Smooth muscle cell (in vitro differentiated cells): ENCODE results near the gene GBA2. TPM values are rescaled to one million over a fixed set of nuclear protein-coding genes. Genes with fewer than 3 reads are reported as not detected.
A peak's percentile ranks its signal among the peaks of the same experiment; 100 is the strongest.

ENCODE experiments used
- DNase-seq: peaks from one replicate; lab custom pipeline; 2025; ENCODE audit not compliant: unreplicated experiment; lab: John Stamatoyannopoulos, UW
- H2AFZ ChIP-seq: fragments of 200-600 bp; sonication (generic); 2 replicates; pipeline ENCODE4 v1.6.0; 2016; ENCODE audit warnings: antibody characterized with exemption, low read depth, mild to moderate bottlenecking
- H3F3A ChIP-seq: fragments of 200-600 bp; sonication (generic); 2 replicates; pipeline ENCODE4 v1.6.0; 2017; ENCODE audit warnings: antibody characterized with exemption, low read depth
- H3K27ac ChIP-seq: fragments of 200-600 bp; sonication (generic); 2 replicates; pipeline ENCODE4 v1.5.1; 2016; ENCODE audit warnings: low read depth, mild to moderate bottlenecking
- H3K27me3 ChIP-seq: fragments of 200-600 bp; sonication (generic); 2 replicates; pipeline ENCODE4 v1.6.1; 2016; ENCODE audit warnings: low read depth, mild to moderate bottlenecking
- H3K36me3 ChIP-seq: fragments of 200-600 bp; sonication (generic); 2 replicates; pipeline ENCODE4 v1.5.1; 2016; ENCODE audit warnings: low read depth
- H3K4me1 ChIP-seq: fragments of 200-600 bp; sonication (generic); 2 replicates; pipeline ENCODE4 v1.5.1; 2016; ENCODE audit warnings: low read depth
- H3K4me2 ChIP-seq: fragments of 200-600 bp; sonication (generic); 2 replicates; pipeline ENCODE4 v1.6.0; 2016; ENCODE audit warnings: mild to moderate bottlenecking
- H3K4me3 ChIP-seq: fragments of 200-600 bp; sonication (generic); 2 replicates; pipeline ENCODE4 v1.5.1; 2016; ENCODE audit warnings: mild to moderate bottlenecking
- H3K79me2 ChIP-seq: fragments of 200-600 bp; sonication (generic); 2 replicates; pipeline ENCODE4 v1.6.0; 2016; ENCODE audit warnings: low read depth, mild to moderate bottlenecking
- H3K9ac ChIP-seq: fragments of 200-600 bp; sonication (generic); 2 replicates; pipeline ENCODE4 v1.6.0; 2016; ENCODE audit warnings: low read depth
- H3K9me3 ChIP-seq: fragments of 200-600 bp; sonication (generic); replicated peaks from 2 replicates; pipeline ENCODE4 v1.5.1; 2016; ENCODE audit warnings: low read depth
- H4K20me1 ChIP-seq: fragments of 200-600 bp; sonication (generic); 2 replicates; pipeline ENCODE4 v1.6.0; 2016; ENCODE audit warnings: low read depth
- CTCF ChIP-seq: fragments of 200-600 bp; sonication (generic); IDR thresholded peaks from 2 replicates; pipeline ENCODE4 v1.5.1; 2017; ENCODE audit warnings: borderline replicate concordance, mild to moderate bottlenecking, antibody characterized with exemption; ENCODE audit not compliant: insufficient read depth, poor library complexity, severe bottlenecking
- WGBS: methylation state at CpG from one replicate; pipeline ENCODE4 v1.1.7; 2016; ENCODE audit warnings: low lambda C conversion rate; 5-methylcytosine and 5-hydroxymethylcytosine counted together
- polyA plus RNA-seq: library from polyadenylated mRNA; unstranded; fragments of >200 nt; fragmentation: Nextera tagmentation; extraction: Ambion mirVana; gene quantifications from 2 replicates; pipeline ENCODE4 v1.2.1, GENCODE V29; 2016
- total RNA-seq: library from RNA; depleted of rRNA; stranded (reverse); fragments of >200 nt; gene quantifications from 2 replicates; pipeline ENCODE4 v1.2.3, GENCODE V29; 2014

Gene GBA2
- total and polyA plus RNA-seq, 2 experiments from 2014 or later: 35.3 to 37.8 TPM

DNA sequence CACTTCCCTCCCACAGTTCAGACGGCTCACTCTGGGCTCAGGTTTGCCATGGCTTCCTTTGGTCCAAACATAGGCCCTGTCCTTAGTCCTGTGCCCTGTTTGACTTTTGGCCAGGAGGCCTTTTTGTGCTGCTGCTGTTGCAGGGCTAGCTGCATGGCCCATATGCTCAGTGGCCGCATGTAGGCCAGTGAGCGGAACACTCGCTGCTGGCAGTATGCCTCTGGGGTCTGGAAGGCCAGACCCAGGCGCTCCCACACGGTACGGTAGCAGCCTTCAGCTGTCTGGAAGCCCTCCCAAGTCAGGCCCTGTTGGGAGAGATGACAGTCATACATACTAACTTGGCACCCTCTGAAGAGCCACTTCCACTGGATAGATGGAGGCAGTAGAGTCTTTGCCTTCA, 11.9 kb downstream of the GBA2 start:
- Histone ChIP-seq H3K9ac (no peak overlapping the region), H3K9me3 (no peaks in the 10 kb centered on the region), H3K4me3 (no peak overlapping the region), H3K79me2 (peaks cover 27% of the 10 kb centered on the region), H4K20me1 (peaks cover 17% of the 10 kb centered on the region), H3F3A (peaks cover 24% of the 10 kb centered on the region), H3K4me2 (no peak overlapping the region), H3K36me3 (no peaks in the 10 kb centered on the region), H2AFZ (no peak overlapping the region), H3K27me3 (no peaks in the 10 kb centered on the region), H3K27ac (no peak overlapping the region), H3K4me1 (peaks cover 9% of the 10 kb centered on the region)
- no peak for DNase-seq
- TF ChIP-seq CTCF: no peak
- 88% methylated on average over 7 of the region's 7 CpGs for WGBS

- Histone ChIP-seq H3K79me2 (peaks cover 33% of the 10 kb centered on the region), H2AFZ (no peak overlapping the region), H3K9ac (no peak overlapping the region), H3K27me3 (no peaks in the 10 kb centered on the region), H3K27ac (peak overlapping the region; percentile 34), H3K36me3 (no peaks in the 10 kb centered on the region), H3K4me3 (no peak overlapping the region), H4K20me1 (peaks cover 11% of the 10 kb centered on the region), H3K4me1 (peaks cover 12% of the 10 kb centered on the region), H3F3A (peaks cover 24% of the 10 kb centered on the region), H3K9me3 (no peaks in the 10 kb centered on the region), H3K4me2 (no peak overlapping the region)
- 65% methylated on average over 5 of the region's 5 CpGs for WGBS
- TF ChIP-seq CTCF: peak; percentile 64
- no peak for DNase-seq
Measured at GRCh38 chr9:35736201-35736633, 12.8 kb downstream of the GBA2 start.

GRCh38 chr9:35734096-35734495, 14.9 kb downstream of the GBA2 start:
- no peaks in the 10 kb centered on the region for H3K27me3 ChIP-seq
- no peak for TF ChIP-seq CTCF
- H4K20me1 ChIP-seq: peaks cover 31% of the 10 kb centered on the region
- no peak overlapping the region for H2AFZ ChIP-seq
- H3K4me1 ChIP-seq: peaks cover 26% of the 10 kb centered on the region
- DNase-seq: no peak
- no peaks in the 10 kb centered on the region for H3K36me3 ChIP-seq
- 87% methylated on average over 3 of the region's 3 CpGs for WGBS
- H3K9ac ChIP-seq: peak overlapping the region; percentile 92
- peak overlapping the region; percentile 94 for H3K27ac ChIP-seq
- H3K4me3 ChIP-seq: peak overlapping the region; percentile 83
- peak overlapping the region; percentile 92 for H3K4me2 ChIP-seq
- H3F3A ChIP-seq: peaks cover 28% of the 10 kb centered on the region
- no peaks in the 10 kb centered on the region for H3K9me3 ChIP-seq
- H3K79me2 ChIP-seq: peaks cover 53% of the 10 kb centered on the region

GRCh38 chr9:35732800-35733541, 16.1 kb downstream of the GBA2 start:
- Histone ChIP-seq H4K20me1 (peaks cover 41% of the 10 kb centered on the region), H3K9me3 (no peaks in the 10 kb centered on the region), H3K4me3 (peak overlapping the region; percentile 83), H3K36me3 (no peaks in the 10 kb centered on the region), H3K4me1 (peaks cover 37% of the 10 kb centered on the region), H3K79me2 (peaks cover 62% of the 10 kb centered on the region), H2AFZ (no peak overlapping the region), H3K4me2 (peak overlapping the region; percentile 92), H3K9ac (peak overlapping the region; percentile 92), H3K27ac (peak overlapping the region; percentile 94), H3K27me3 (no peaks in the 10 kb centered on the region), H3F3A (peaks cover 28% of the 10 kb centered on the region)
- WGBS: 3% methylated on average over 14 of the region's 14 CpGs
- no peak for DNase-seq
- TF ChIP-seq CTCF: no peak
